ENCODE results near the gene MLLT6.
A peak's percentile ranks its signal among the peaks of the same experiment; 100 is the strongest.

MLLT6 gene

GRCh38 chr17:38674749-38675615 is 30.1 kb upstream of the MLLT6 start, which contains the start of gene EPOP:
Gene EPOP, minus strand, starts transcription at chr17:38674957. Its CDS starts 462 bp downstream, at chr17:38674495.
- DNase-seq (ENCODE audit: low spot score), result peak; percentile 90

- DNase-seq (ENCODE audit: low spot score), result peak; percentile 80
These were observed 28.2 kb upstream of the MLLT6 start for GRCh38 chr17:38676706-38677504.

GRCh38 chr17:38677819-38678218 is 27.3 kb upstream of the MLLT6 start:
- no peak for DNase-seq (ENCODE audit: low spot score)

GRCh38 chr17:38681096-38681495 is 24.0 kb upstream of the MLLT6 start:
- DNase-seq (ENCODE audit: low spot score), result no peak

- DNase-seq (ENCODE audit: low spot score), result no peak
These were observed 19.6 kb upstream of the MLLT6 start for GRCh38 chr17:38685491-38685890.

- no peak for DNase-seq (ENCODE audit: low spot score)
These were observed 17.8 kb upstream of the MLLT6 start for GRCh38 chr17:38687286-38687685.

- DNase-seq (ENCODE audit: low spot score), result no peak
These were observed 14.7 kb upstream of the MLLT6 start for GRCh38 chr17:38690386-38690785.

GRCh38 chr17:38691154-38691553 is 13.9 kb upstream of the MLLT6 start:
- no peak for DNase-seq (ENCODE audit: low spot score)

- no peak for DNase-seq (ENCODE audit: low spot score)
These were observed 11.3 kb upstream of the MLLT6 start for GRCh38 chr17:38693700-38694329.

- no peak for DNase-seq (ENCODE audit: low spot score)
These were observed 7.8 kb upstream of the MLLT6 start for GRCh38 chr17:38697061-38697820.

- no peak for DNase-seq (ENCODE audit: low spot score)
These were observed 6.3 kb upstream of the MLLT6 start for GRCh38 chr17:38698760-38699159.

GRCh38 chr17:38701504-38702165 is 3.4 kb upstream of the MLLT6 start:
- DNase-seq (ENCODE audit: low spot score), result peak; percentile 30

GRCh38 chr17:38702166-38702915 is 2.7 kb upstream of the MLLT6 start:
- peak; percentile 83 for DNase-seq (ENCODE audit: low spot score)

- peak; percentile 8 for DNase-seq (ENCODE audit: low spot score)
These were observed 1.9 kb upstream of the MLLT6 start for GRCh38 chr17:38702916-38703741.

- peak; percentile 96 for DNase-seq (ENCODE audit: low spot score)
These were observed 1.1 kb upstream of the MLLT6 start for GRCh38 chr17:38703742-38704605.

- no peak for DNase-seq (ENCODE audit: low spot score)
These were observed 390 bp downstream of the MLLT6 start for GRCh38 chr17:38705523-38705802.

GRCh38 chr17:38705803-38706504 is 881 bp downstream of the MLLT6 start:
- peak; percentile 11 for DNase-seq (ENCODE audit: low spot score)
